ENCODE results near the gene HEXIM1.

DNA sequence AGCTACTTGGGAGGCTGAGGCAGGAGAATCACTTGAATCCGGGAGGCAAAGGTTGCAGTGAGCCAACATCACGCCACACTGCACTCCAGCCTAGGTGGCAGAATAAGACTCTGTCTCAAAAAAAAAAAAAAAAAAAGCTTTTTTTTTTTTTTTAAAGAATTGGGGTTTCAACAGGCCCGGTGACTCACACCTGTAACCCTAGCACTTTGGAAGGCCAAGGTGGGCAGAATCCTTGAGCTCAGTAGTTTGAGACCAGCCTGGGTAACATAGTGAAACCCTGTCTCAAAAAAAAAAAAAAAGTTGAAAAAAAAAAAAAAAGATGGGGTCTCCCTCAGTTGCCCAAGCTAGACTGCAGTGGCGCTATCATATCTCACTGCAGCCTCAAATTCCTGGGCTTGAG, 6.8 kb downstream of the HEXIM1 start:
- TF ChIP-seq POLR2AphosphoS5 (IDR thresholded peaks at IDR 0.05): no peak
- TF ChIP-seq, protein P1, sequence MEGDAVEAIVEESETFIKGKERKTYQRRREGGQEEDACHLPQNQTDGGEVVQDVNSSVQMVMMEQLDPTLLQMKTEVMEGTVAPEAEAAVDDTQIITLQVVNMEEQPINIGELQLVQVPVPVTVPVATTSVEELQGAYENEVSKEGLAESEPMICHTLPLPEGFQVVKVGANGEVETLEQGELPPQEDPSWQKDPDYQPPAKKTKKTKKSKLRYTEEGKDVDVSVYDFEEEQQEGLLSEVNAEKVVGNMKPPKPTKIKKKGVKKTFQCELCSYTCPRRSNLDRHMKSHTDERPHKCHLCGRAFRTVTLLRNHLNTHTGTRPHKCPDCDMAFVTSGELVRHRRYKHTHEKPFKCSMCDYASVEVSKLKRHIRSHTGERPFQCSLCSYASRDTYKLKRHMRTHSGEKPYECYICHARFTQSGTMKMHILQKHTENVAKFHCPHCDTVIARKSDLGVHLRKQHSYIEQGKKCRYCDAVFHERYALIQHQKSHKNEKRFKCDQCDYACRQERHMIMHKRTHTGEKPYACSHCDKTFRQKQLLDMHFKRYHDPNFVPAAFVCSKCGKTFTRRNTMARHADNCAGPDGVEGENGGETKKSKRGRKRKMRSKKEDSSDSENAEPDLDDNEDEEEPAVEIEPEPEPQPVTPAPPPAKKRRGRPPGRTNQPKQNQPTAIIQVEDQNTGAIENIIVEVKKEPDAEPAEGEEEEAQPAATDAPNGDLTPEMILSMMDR (IDR thresholded peaks at IDR 0.05): no peak
- no peak for TF ChIP-seq EP300 (IDR thresholded peaks at IDR 0.05)
- no peak for TF ChIP-seq POLR2A (IDR thresholded peaks at IDR 0.05)

All from gastroesophageal sphincter (tissue), 3 donors.